ENCODE results near the gene HJV.

Gene HJV

GRCh38 chr1:146021050-146021445 is 487 bp downstream of the HJV start:
- no peak for DNase-seq

GRCh38 chr1:146020058-146021049 is 1.2 kb downstream of the HJV start:
- DNase-seq = no peak

GRCh38 chr1:146019231-146020057 is 2.1 kb downstream of the HJV start:
- DNase-seq = no peak

GRCh38 chr1:146016891-146017290 is 4.6 kb downstream of the HJV start:
- DNase-seq = no peak

- no peak for DNase-seq
These were observed 8.0 kb downstream of the HJV start for GRCh38 chr1:146013559-146013922.

- peak; percentile 62 to 78 for DNase-seq
These were observed 8.6 kb downstream of the HJV start for GRCh38 chr1:146012703-146013558.

GRCh38 chr1:146010126-146010738 is 11.3 kb downstream of the HJV start:
- no peak for DNase-seq

GRCh38 chr1:146007489-146008133 is 13.9 kb downstream of the HJV start:
- DNase-seq = no peak

- DNase-seq = no peak
These were observed 19.8 kb downstream of the HJV start for GRCh38 chr1:146001709-146002108.

- DNase-seq = peak; percentile 38 to 67
These were observed 22.1 kb downstream of the HJV start for GRCh38 chr1:145999321-146000024.

- DNase-seq = peak in 1 of 2 experiments; percentile 34
These were observed 23.9 kb downstream of the HJV start for GRCh38 chr1:145997718-145998023.

GRCh38 chr1:145997016-145997717 is 24.4 kb downstream of the HJV start:
- no peak for DNase-seq

GRCh38 chr1:145996433-145997015 is 25.0 kb downstream of the HJV start, which contains the start of gene TXNIP:
TSS of gene TXNIP (minus strand) at chr1:145996579. CDS start at chr1:145996266, 313 bp downstream.
- peak; percentile 95 to 98 for DNase-seq

- DNase-seq = no peak
These were observed 25.5 kb downstream of the HJV start for GRCh38 chr1:145995964-145996432.

- DNase-seq = no peak
These were observed 26.2 kb downstream of the HJV start for GRCh38 chr1:145995148-145995881.

- no peak for DNase-seq
These were observed 27.0 kb downstream of the HJV start for GRCh38 chr1:145994391-145995120.

- DNase-seq = no peak
These were observed 27.7 kb downstream of the HJV start for GRCh38 chr1:145993618-145994390.

Data from NCI-H446 (cell line).